ENCODE data around the gene CDKAL1.

Gene CDKAL1

GRCh38 chr6:20773822-20774221, 239.6 kb downstream of the CDKAL1 start:
- H3K9ac ChIP-seq (ENCODE audit: low read depth, low read length): no peak overlapping the region
- H3K36me3 ChIP-seq (ENCODE audit: insufficient read depth, low read length): no peaks in the 10 kb centered on the region
- no peaks in the 10 kb centered on the region for H3K9me3 ChIP-seq (ENCODE audit: control insufficient read depth, insufficient read depth, low read length)
- no peaks in the 10 kb centered on the region for H3K4me1 ChIP-seq (ENCODE audit: insufficient read depth, low read length)

GRCh38 chr6:20775981-20776380, 241.7 kb downstream of the CDKAL1 start:
- H3K9ac ChIP-seq (ENCODE audit: low read depth, low read length): no peak overlapping the region
- no peaks in the 10 kb centered on the region for H3K4me1 ChIP-seq (ENCODE audit: insufficient read depth, low read length)

GRCh38 chr6:20777801-20778200, 243.5 kb downstream of the CDKAL1 start:
- Histone ChIP-seq H3K9ac (ENCODE audit: low read depth, low read length) (no peak overlapping the region), H3K4me1 (ENCODE audit: insufficient read depth, low read length) (no peaks in the 10 kb centered on the region), H3K9me3 (ENCODE audit: control insufficient read depth, insufficient read depth, low read length) (no peaks in the 10 kb centered on the region), H3K36me3 (ENCODE audit: insufficient read depth, low read length) (no peaks in the 10 kb centered on the region)

More at GRCh38 chr6:20775981-20776380, 241.7 kb downstream of the CDKAL1 start:
- H3K9me3 ChIP-seq (ENCODE audit: control insufficient read depth, insufficient read depth, low read length): no peaks in the 10 kb centered on the region
- H3K36me3 ChIP-seq (ENCODE audit: insufficient read depth, low read length): no peaks in the 10 kb centered on the region

- H3K36me3 ChIP-seq (ENCODE audit: insufficient read depth, low read length): no peaks in the 10 kb centered on the region
- H3K9ac ChIP-seq (ENCODE audit: low read depth, low read length): no peak overlapping the region
- H3K9me3 ChIP-seq (ENCODE audit: control insufficient read depth, insufficient read depth, low read length): no peaks in the 10 kb centered on the region
- no peaks in the 10 kb centered on the region for H3K4me1 ChIP-seq (ENCODE audit: insufficient read depth, low read length)
These were observed 244.2 kb downstream of the CDKAL1 start for GRCh38 chr6:20778459-20778858.

GRCh38 chr6:20778912-20779311, 244.7 kb downstream of the CDKAL1 start:
- Histone ChIP-seq H3K9me3 (ENCODE audit: control insufficient read depth, insufficient read depth, low read length) (no peaks in the 10 kb centered on the region), H3K36me3 (ENCODE audit: insufficient read depth, low read length) (no peaks in the 10 kb centered on the region), H3K4me1 (ENCODE audit: insufficient read depth, low read length) (no peaks in the 10 kb centered on the region), H3K9ac (ENCODE audit: low read depth, low read length) (no peak overlapping the region)

- Histone ChIP-seq H3K9ac (ENCODE audit: low read depth, low read length) (no peak overlapping the region), H3K36me3 (ENCODE audit: insufficient read depth, low read length) (no peaks in the 10 kb centered on the region), H3K9me3 (ENCODE audit: control insufficient read depth, insufficient read depth, low read length) (no peaks in the 10 kb centered on the region)
These were observed 254.9 kb downstream of the CDKAL1 start for GRCh38 chr6:20789162-20789561.

GRCh38 chr6:20790032-20790791, 256.0 kb downstream of the CDKAL1 start:
- Histone ChIP-seq H3K9ac (ENCODE audit: low read depth, low read length) (no peak overlapping the region), H3K4me1 (ENCODE audit: insufficient read depth, low read length) (no peaks in the 10 kb centered on the region), H3K9me3 (ENCODE audit: control insufficient read depth, insufficient read depth, low read length) (no peaks in the 10 kb centered on the region), H3K36me3 (ENCODE audit: insufficient read depth, low read length) (no peaks in the 10 kb centered on the region)

More at GRCh38 chr6:20789162-20789561, 254.9 kb downstream of the CDKAL1 start:
- H3K4me1 ChIP-seq (ENCODE audit: insufficient read depth, low read length): no peaks in the 10 kb centered on the region

GRCh38 chr6:20791074-20791473, 256.8 kb downstream of the CDKAL1 start:
- no peaks in the 10 kb centered on the region for H3K36me3 ChIP-seq (ENCODE audit: insufficient read depth, low read length)
- no peak overlapping the region for H3K9ac ChIP-seq (ENCODE audit: low read depth, low read length)
- no peaks in the 10 kb centered on the region for H3K4me1 ChIP-seq (ENCODE audit: insufficient read depth, low read length)
- no peaks in the 10 kb centered on the region for H3K9me3 ChIP-seq (ENCODE audit: control insufficient read depth, insufficient read depth, low read length)

- Histone ChIP-seq H3K4me1 (ENCODE audit: insufficient read depth, low read length) (no peaks in the 10 kb centered on the region), H3K9me3 (ENCODE audit: control insufficient read depth, insufficient read depth, low read length) (no peaks in the 10 kb centered on the region), H3K36me3 (ENCODE audit: insufficient read depth, low read length) (no peaks in the 10 kb centered on the region), H3K9ac (ENCODE audit: low read depth, low read length) (no peak overlapping the region)
These were observed 257.7 kb downstream of the CDKAL1 start for GRCh38 chr6:20791944-20792343.

GRCh38 chr6:20793174-20793573, 258.9 kb downstream of the CDKAL1 start:
- H3K4me1 ChIP-seq (ENCODE audit: insufficient read depth, low read length): no peaks in the 10 kb centered on the region
- H3K36me3 ChIP-seq (ENCODE audit: insufficient read depth, low read length): no peaks in the 10 kb centered on the region
- no peak overlapping the region for H3K9ac ChIP-seq (ENCODE audit: low read depth, low read length)
- H3K9me3 ChIP-seq (ENCODE audit: control insufficient read depth, insufficient read depth, low read length): no peaks in the 10 kb centered on the region

- Histone ChIP-seq H3K36me3 (ENCODE audit: insufficient read depth, low read length) (no peaks in the 10 kb centered on the region), H3K4me1 (ENCODE audit: insufficient read depth, low read length) (no peaks in the 10 kb centered on the region), H3K9me3 (ENCODE audit: control insufficient read depth, insufficient read depth, low read length) (no peaks in the 10 kb centered on the region), H3K9ac (ENCODE audit: low read depth, low read length) (no peak overlapping the region)
These were observed 263.3 kb downstream of the CDKAL1 start for GRCh38 chr6:20797597-20797996.

GRCh38 chr6:20800229-20800628, 266.0 kb downstream of the CDKAL1 start:
- Histone ChIP-seq H3K9me3 (ENCODE audit: control insufficient read depth, insufficient read depth, low read length) (no peaks in the 10 kb centered on the region), H3K9ac (ENCODE audit: low read depth, low read length) (no peak overlapping the region), H3K4me1 (ENCODE audit: insufficient read depth, low read length) (no peaks in the 10 kb centered on the region), H3K36me3 (ENCODE audit: insufficient read depth, low read length) (no peaks in the 10 kb centered on the region)

GRCh38 chr6:20800653-20801052, 266.4 kb downstream of the CDKAL1 start:
- no peaks in the 10 kb centered on the region for H3K9me3 ChIP-seq (ENCODE audit: control insufficient read depth, insufficient read depth, low read length)
- no peaks in the 10 kb centered on the region for H3K36me3 ChIP-seq (ENCODE audit: insufficient read depth, low read length)
- no peaks in the 10 kb centered on the region for H3K4me1 ChIP-seq (ENCODE audit: insufficient read depth, low read length)
- H3K9ac ChIP-seq (ENCODE audit: low read depth, low read length): no peak overlapping the region

GRCh38 chr6:20801595-20801994, 267.3 kb downstream of the CDKAL1 start:
- Histone ChIP-seq H3K9me3 (ENCODE audit: control insufficient read depth, insufficient read depth, low read length) (peaks cover 8% of the 10 kb centered on the region; the same call in 1 of the 2 replicates), H3K9ac (ENCODE audit: low read depth, low read length) (no peak overlapping the region), H3K36me3 (ENCODE audit: insufficient read depth, low read length) (no peaks in the 10 kb centered on the region), H3K4me1 (ENCODE audit: insufficient read depth, low read length) (no peaks in the 10 kb centered on the region)

GRCh38 chr6:20802596-20802995, 268.3 kb downstream of the CDKAL1 start:
- H3K4me1 ChIP-seq (ENCODE audit: insufficient read depth, low read length): no peaks in the 10 kb centered on the region
- no peak overlapping the region for H3K9ac ChIP-seq (ENCODE audit: low read depth, low read length)
- H3K9me3 ChIP-seq (ENCODE audit: control insufficient read depth, insufficient read depth, low read length): peaks cover 10% of the 10 kb centered on the region
- no peaks in the 10 kb centered on the region for H3K36me3 ChIP-seq (ENCODE audit: insufficient read depth, low read length)
